GM21737 (cell line): ENCODE data around the gene TAF11.
"Not testable (repeated sequence)": the region's sequence is repeated elsewhere in the genome, so short reads cannot be mapped to it uniquely, and the experiment has no call there.

Experiments
- ATAC-seq: cut with Tn5 transposase; IDR thresholded peaks from one replicate; pipeline ENCODE4 v1.9.1; 2021; ENCODE audit warnings: mild to moderate bottlenecking, moderate library complexity; ENCODE audit not compliant: unreplicated experiment

Gene TAF11

GRCh38 chr6:34867484-34867883 lies 20.4 kb downstream of the TAF11 start:
- no peak for ATAC-seq

- no peak for ATAC-seq
Observed at GRCh38 chr6:34866509-34866908, 21.3 kb downstream of the TAF11 start.

- ATAC-seq: no peak
Observed at GRCh38 chr6:34865107-34865506, 22.7 kb downstream of the TAF11 start.

GRCh38 chr6:34864007-34864406 lies 23.8 kb downstream of the TAF11 start:
- no peak for ATAC-seq

- no peak for ATAC-seq
Observed at GRCh38 chr6:34860776-34861175, 27.1 kb downstream of the TAF11 start.

- ATAC-seq: no peak
Observed at GRCh38 chr6:34859951-34860350, 27.9 kb downstream of the TAF11 start.

GRCh38 chr6:34858681-34859080 lies 29.2 kb downstream of the TAF11 start:
- no peak for ATAC-seq

- no peak for ATAC-seq
Observed at GRCh38 chr6:34855463-34855862, 32.4 kb downstream of the TAF11 start.

- ATAC-seq: no peak
Observed at GRCh38 chr6:34852406-34853085, 35.3 kb downstream of the TAF11 start.

GRCh38 chr6:34851361-34851760 lies 36.5 kb downstream of the TAF11 start:
- ATAC-seq: no peak

- not testable (repeated sequence) for ATAC-seq
Observed at GRCh38 chr6:34849066-34849465, 38.8 kb downstream of the TAF11 start.

- no peak for ATAC-seq
Observed at GRCh38 chr6:34839666-34840352, 48.0 kb downstream of the TAF11 start.

GRCh38 chr6:34837528-34837927 lies 50.3 kb downstream of the TAF11 start:
- no peak for ATAC-seq

GRCh38 chr6:34836451-34836850 lies 51.4 kb downstream of the TAF11 start:
- ATAC-seq: no peak

GRCh38 chr6:34836008-34836407 lies 51.8 kb downstream of the TAF11 start:
- ATAC-seq: no peak

GRCh38 chr6:34834789-34835518 lies 52.9 kb downstream of the TAF11 start:
- ATAC-seq: no peak

GRCh38 chr6:34832942-34833341 lies 54.9 kb downstream of the TAF11 start:
- ATAC-seq: no peak

- ATAC-seq: no peak
Observed at GRCh38 chr6:34829137-34829536, 58.7 kb downstream of the TAF11 start.
